Ishikawa (cell line): Measurements from ENCODE around the gene MYB.

Experiments used
- CREB1 ChIP-seq: IDR thresholded peaks from 2 replicates; pipeline ENCODE4 v1.6.1; 2012; ENCODE audit warnings: low read depth
- EP300 ChIP-seq: IDR thresholded peaks from 2 replicates; pipeline ENCODE4 v1.6.1; 2012; ENCODE audit warnings: borderline replicate concordance
- RAD21 ChIP-seq: IDR thresholded peaks from 2 replicates; pipeline ENCODE4 v1.6.1; 2012; ENCODE audit warnings: low read depth
- YY1 ChIP-seq: IDR thresholded peaks from 2 replicates; pipeline ENCODE4 v1.6.1; 2012; ENCODE audit warnings: low read depth

- TF ChIP-seq RAD21 (no peak), YY1 (no peak), EP300 (no peak), CREB1 (no peak)
Observed at GRCh38 chr6:135211306-135211702, 30.2 kb downstream of the MYB start.
